Measurements from ENCODE around the gene ACTR1B. TPM values are rescaled to one million over a fixed set of nuclear protein-coding genes. Genes with fewer than 3 reads are reported as not detected.
A peak's percentile ranks its signal among the peaks of the same experiment; 100 is the strongest.
"Not testable (repeated sequence)": the region's sequence is repeated elsewhere in the genome, so short reads cannot be mapped to it uniquely, and the experiment has no call there.

Gene ACTR1B
- 88.4 TPM for polyA plus RNA-seq (2013, experiment 1 of 2)
- polyA plus RNA-seq (2013, experiment 2 of 2), result 77.1 TPM

GRCh38 chr2:97663962-97664635 lies at the start of gene ACTR1B:
Gene ACTR1B (minus strand): TSS chr2:97664044. CDS start chr2:97663890, 154 bp downstream.
- WGBS, 2 experiments (ENCODE audit: insufficient coverage in 2 of 2), result 0% methylated on average over 43 to 48 of the region's 60 CpGs
- peak within 1 kb of the TSS; percentile 99 for H3K27ac ChIP-seq (ENCODE audit: low read depth, low read length, severe bottlenecking)

GRCh38 chr2:97712693-97713295 lies 49.0 kb upstream of the ACTR1B start:
- peak overlapping the region; percentile 41 for H3K27ac ChIP-seq (ENCODE audit: low read depth, low read length, severe bottlenecking)
- H3K9me3 ChIP-seq (ENCODE audit: control insufficient read depth, low read length), result no peaks in the 10 kb centered on the region
- WGBS, 2 experiments (ENCODE audit: insufficient coverage in 2 of 2), result 88 to 90% methylated on average over 10 to 11 of the region's 11 CpGs
- no peak overlapping the region for H3K4me3 ChIP-seq (ENCODE audit: extremely low read depth, insufficient read depth, low read length, poor library complexity, severe bottlenecking)
- no peaks in the 10 kb centered on the region for H3K36me3 ChIP-seq (ENCODE audit: control insufficient read depth, insufficient read depth, low read length)
- peaks cover 45% of the 10 kb centered on the region for H3K4me1 ChIP-seq (ENCODE audit: control insufficient read depth, insufficient read depth, low read length, poor library complexity, severe bottlenecking)

More at GRCh38 chr2:97663962-97664635, at the start of gene ACTR1B:
- no peaks in the 10 kb centered on the region for H3K9me3 ChIP-seq (ENCODE audit: control insufficient read depth, low read length)
- H3K4me1 ChIP-seq (ENCODE audit: control insufficient read depth, insufficient read depth, low read length, poor library complexity, severe bottlenecking), result peaks cover 32% of the 10 kb centered on the region
- H3K4me3 ChIP-seq (ENCODE audit: extremely low read depth, insufficient read depth, low read length, poor library complexity, severe bottlenecking), result peak within 1 kb of the TSS; percentile 60
- H3K36me3 ChIP-seq (ENCODE audit: control insufficient read depth, insufficient read depth, low read length), result peaks cover 15% of the 10 kb centered on the region

DNA sequence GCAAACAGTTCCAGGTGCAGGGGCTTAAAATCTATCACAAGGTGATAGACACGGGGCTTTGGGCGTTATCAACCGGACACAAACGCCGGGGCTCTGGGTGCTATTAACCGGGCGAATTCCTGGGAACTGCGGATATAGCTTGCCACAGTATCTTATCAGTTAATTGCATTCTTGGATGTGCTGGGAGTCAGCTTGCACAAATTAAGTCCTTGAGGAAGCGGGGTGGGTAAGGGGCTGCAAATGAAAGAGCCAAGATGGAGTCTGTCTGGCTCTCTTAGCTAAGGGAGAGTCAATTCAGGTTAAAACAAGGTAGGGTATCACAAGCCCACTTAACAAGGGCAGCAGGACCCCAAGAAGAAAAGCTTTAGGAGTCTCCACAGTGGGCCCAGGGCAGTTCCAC lies 48.3 kb upstream of the ACTR1B start:
- H3K36me3 ChIP-seq (ENCODE audit: control insufficient read depth, insufficient read depth, low read length); H3K9me3 ChIP-seq (ENCODE audit: control insufficient read depth, low read length); H3K4me3 ChIP-seq (ENCODE audit: extremely low read depth, insufficient read depth, low read length, poor library complexity, severe bottlenecking): not testable (repeated sequence)
- 63 to 84% methylated on average over 9 of the region's 9 CpGs for WGBS, 2 experiments (ENCODE audit: insufficient coverage in 2 of 2)
- peaks cover 44% of the 10 kb centered on the region for H3K4me1 ChIP-seq (ENCODE audit: control insufficient read depth, insufficient read depth, low read length, poor library complexity, severe bottlenecking)
- peak overlapping the region; percentile 79 for H3K27ac ChIP-seq (ENCODE audit: low read depth, low read length, severe bottlenecking)

GRCh38 chr2:97711394-97711711 lies 47.5 kb upstream of the ACTR1B start:
- H3K4me1 ChIP-seq (ENCODE audit: control insufficient read depth, insufficient read depth, low read length, poor library complexity, severe bottlenecking), result peaks cover 39% of the 10 kb centered on the region
- H3K4me3 ChIP-seq (ENCODE audit: extremely low read depth, insufficient read depth, low read length, poor library complexity, severe bottlenecking), result no peak overlapping the region
- peak overlapping the region; percentile 79 for H3K27ac ChIP-seq (ENCODE audit: low read depth, low read length, severe bottlenecking)
- no peaks in the 10 kb centered on the region for H3K36me3 ChIP-seq (ENCODE audit: control insufficient read depth, insufficient read depth, low read length)
- H3K9me3 ChIP-seq (ENCODE audit: control insufficient read depth, low read length), result no peaks in the 10 kb centered on the region
- 94 to 100% methylated on average over 2 to 6 of the region's 6 CpGs for WGBS, 2 experiments (ENCODE audit: insufficient coverage in 2 of 2)

DNA sequence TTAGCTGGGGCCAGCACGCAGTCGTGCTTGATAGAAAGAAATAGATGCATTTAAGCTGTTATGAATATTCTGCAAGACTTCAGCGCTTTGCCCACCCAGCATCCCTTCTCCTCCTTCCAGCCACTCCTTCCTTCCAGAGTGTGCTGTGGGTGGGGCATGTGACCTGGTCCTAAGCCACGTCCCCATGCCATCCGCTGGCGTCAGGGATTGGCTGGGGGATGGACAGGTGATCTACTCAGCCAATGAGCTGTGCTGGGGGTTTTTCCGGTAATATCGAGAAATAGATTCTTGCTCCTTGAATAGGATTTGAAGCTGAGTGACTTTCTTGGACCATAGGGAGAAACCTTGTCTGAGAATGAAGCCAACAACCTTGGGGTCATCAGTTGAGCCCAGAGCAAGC lies 44.8 kb upstream of the ACTR1B start:
- no peak overlapping the region for H3K27ac ChIP-seq (ENCODE audit: low read depth, low read length, severe bottlenecking)
- H3K4me3 ChIP-seq (ENCODE audit: extremely low read depth, insufficient read depth, low read length, poor library complexity, severe bottlenecking), result no peak overlapping the region
- H3K4me1 ChIP-seq (ENCODE audit: control insufficient read depth, insufficient read depth, low read length, poor library complexity, severe bottlenecking), result peaks cover 33% of the 10 kb centered on the region
- H3K36me3 ChIP-seq (ENCODE audit: control insufficient read depth, insufficient read depth, low read length), result no peaks in the 10 kb centered on the region
- 100% methylated on average over 4 to 6 of the region's 8 CpGs for WGBS, 2 experiments (ENCODE audit: insufficient coverage in 2 of 2)
- H3K9me3 ChIP-seq (ENCODE audit: control insufficient read depth, low read length), result no peaks in the 10 kb centered on the region

GRCh38 chr2:97708048-97708380 lies 44.2 kb upstream of the ACTR1B start:
- Histone ChIP-seq H3K36me3 (ENCODE audit: control insufficient read depth, insufficient read depth, low read length) (no peaks in the 10 kb centered on the region), H3K4me3 (ENCODE audit: extremely low read depth, insufficient read depth, low read length, poor library complexity, severe bottlenecking) (no peak overlapping the region)
- WGBS, 2 experiments (ENCODE audit: insufficient coverage in 2 of 2), result 88 to 90% methylated on average over 4 of the region's 4 CpGs

DNA sequence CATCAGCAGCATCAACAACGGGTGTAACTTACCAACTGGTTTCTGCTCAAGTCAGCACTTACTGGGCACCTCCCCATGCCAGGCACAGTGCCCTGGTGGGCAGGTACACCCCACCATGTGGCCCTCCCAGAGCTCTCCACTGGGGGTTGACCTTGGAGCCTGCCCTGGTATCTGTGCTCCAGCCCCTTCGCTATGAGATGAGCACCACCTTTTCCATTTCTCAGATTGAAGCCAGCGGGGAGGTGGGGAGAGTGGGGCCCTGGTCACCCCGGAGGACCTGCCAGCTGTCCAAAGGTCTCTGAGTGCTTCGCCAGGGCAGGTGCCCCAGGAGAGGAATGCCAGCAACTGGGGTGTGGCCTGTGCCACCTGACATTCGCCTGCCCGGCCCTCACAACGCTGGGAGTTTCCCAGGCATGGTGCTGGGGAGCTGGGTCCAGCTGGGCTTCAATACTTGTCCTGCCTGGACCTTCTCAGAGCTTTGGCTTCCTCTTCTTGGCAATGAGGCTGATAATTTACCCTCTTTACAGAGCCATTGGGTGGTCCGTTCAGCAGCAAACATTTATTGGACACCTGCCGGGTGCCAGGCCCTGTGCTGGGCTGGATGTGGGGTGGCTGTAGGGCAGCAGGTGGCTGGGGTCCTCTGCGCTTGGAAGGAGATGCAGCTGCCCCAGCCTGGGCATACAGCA lies 43.7 kb upstream of the ACTR1B start:
- peaks cover 22% of the 10 kb centered on the region for H3K4me1 ChIP-seq (ENCODE audit: control insufficient read depth, insufficient read depth, low read length, poor library complexity, severe bottlenecking)
- H3K36me3 ChIP-seq (ENCODE audit: control insufficient read depth, insufficient read depth, low read length), result no peaks in the 10 kb centered on the region
- 92% methylated on average over 10 to 11 of the region's 11 CpGs for WGBS, 2 experiments (ENCODE audit: insufficient coverage in 2 of 2)
- no peaks in the 10 kb centered on the region for H3K9me3 ChIP-seq (ENCODE audit: control insufficient read depth, low read length)
- no peak overlapping the region for H3K4me3 ChIP-seq (ENCODE audit: extremely low read depth, insufficient read depth, low read length, poor library complexity, severe bottlenecking)
- H3K27ac ChIP-seq (ENCODE audit: low read depth, low read length, severe bottlenecking), result no peak overlapping the region

More at GRCh38 chr2:97708048-97708380, 44.2 kb upstream of the ACTR1B start:
- Histone ChIP-seq H3K4me1 (ENCODE audit: control insufficient read depth, insufficient read depth, low read length, poor library complexity, severe bottlenecking) (peaks cover 27% of the 10 kb centered on the region), H3K9me3 (ENCODE audit: control insufficient read depth, low read length) (no peaks in the 10 kb centered on the region), H3K27ac (ENCODE audit: low read depth, low read length, severe bottlenecking) (no peak overlapping the region)

DNA sequence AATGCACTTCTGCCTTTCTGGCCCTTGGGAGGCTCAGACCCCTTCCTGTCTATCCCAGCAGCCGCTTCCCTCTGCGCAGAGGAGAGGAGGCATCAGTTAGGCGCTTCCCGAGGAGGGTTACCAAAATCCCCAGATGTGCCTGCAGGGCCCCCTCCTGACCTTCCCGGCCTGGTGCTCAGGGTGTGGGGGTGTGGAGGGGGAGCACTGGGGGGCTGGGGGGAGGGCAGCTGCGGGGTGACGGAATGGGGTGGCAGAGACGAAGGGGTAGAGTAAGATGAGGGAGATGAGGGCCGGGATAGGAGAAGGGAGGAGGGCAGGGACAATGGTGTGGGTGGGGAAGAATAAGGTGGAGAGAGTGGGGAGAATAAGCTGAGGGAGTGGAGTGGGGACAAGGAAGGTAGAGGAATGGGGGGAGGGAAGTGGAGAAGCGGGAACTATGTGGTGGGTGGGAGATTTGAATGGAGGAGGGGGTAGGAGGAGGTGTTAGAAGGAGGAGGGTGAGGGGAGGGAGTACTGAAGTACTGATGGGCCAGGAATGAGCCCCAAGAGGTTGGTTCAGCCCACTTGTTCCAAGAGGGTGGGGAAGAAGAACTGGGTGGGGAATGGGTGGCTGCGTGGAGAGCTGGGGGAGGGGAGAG lies 43.0 kb upstream of the ACTR1B start:
- Histone ChIP-seq H3K27ac (ENCODE audit: low read depth, low read length, severe bottlenecking) (no peak overlapping the region), H3K4me1 (ENCODE audit: control insufficient read depth, insufficient read depth, low read length, poor library complexity, severe bottlenecking) (peaks cover 16% of the 10 kb centered on the region), H3K4me3 (ENCODE audit: extremely low read depth, insufficient read depth, low read length, poor library complexity, severe bottlenecking) (no peak overlapping the region), H3K9me3 (ENCODE audit: control insufficient read depth, low read length) (no peaks in the 10 kb centered on the region), H3K36me3 (ENCODE audit: control insufficient read depth, insufficient read depth, low read length) (no peaks in the 10 kb centered on the region)
- 87 to 90% methylated on average over 4 of the region's 11 CpGs for WGBS, 2 experiments (ENCODE audit: insufficient coverage in 2 of 2)

GRCh38 chr2:97706112-97706511 lies 42.3 kb upstream of the ACTR1B start:
- Histone ChIP-seq H3K27ac (ENCODE audit: low read depth, low read length, severe bottlenecking) (no peak overlapping the region), H3K4me3 (ENCODE audit: extremely low read depth, insufficient read depth, low read length, poor library complexity, severe bottlenecking) (no peak overlapping the region), H3K4me1 (ENCODE audit: control insufficient read depth, insufficient read depth, low read length, poor library complexity, severe bottlenecking) (peaks cover 9% of the 10 kb centered on the region), H3K36me3 (ENCODE audit: control insufficient read depth, insufficient read depth, low read length) (no peaks in the 10 kb centered on the region), H3K9me3 (ENCODE audit: control insufficient read depth, low read length) (no peaks in the 10 kb centered on the region)
- WGBS, 2 experiments (ENCODE audit: insufficient coverage in 2 of 2), result 99 to 100% methylated on average over 3 to 11 of the region's 13 CpGs

DNA sequence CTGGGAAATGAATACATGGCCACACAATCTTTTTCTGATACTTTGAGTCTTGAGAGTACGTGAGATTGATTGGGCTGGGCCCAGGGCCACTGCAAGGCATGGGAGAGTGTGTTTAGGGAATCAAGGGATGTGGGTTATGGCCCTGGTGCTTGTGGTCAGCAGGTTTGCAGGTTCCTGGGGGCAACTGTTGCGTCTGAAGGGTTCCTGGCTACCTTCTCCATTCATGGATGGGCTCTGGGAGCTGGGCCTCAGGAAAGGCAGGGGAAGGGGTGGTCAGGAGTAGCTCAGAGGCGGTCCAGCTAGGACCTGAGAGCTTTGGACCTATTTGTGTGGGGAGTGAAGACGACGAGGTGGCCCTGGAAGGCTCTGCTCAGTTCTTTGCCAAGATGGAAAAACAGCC lies 41.1 kb upstream of the ACTR1B start:
- Histone ChIP-seq H3K36me3 (ENCODE audit: control insufficient read depth, insufficient read depth, low read length) (no peaks in the 10 kb centered on the region), H3K4me3 (ENCODE audit: extremely low read depth, insufficient read depth, low read length, poor library complexity, severe bottlenecking) (no peak overlapping the region), H3K27ac (ENCODE audit: low read depth, low read length, severe bottlenecking) (no peak overlapping the region), H3K4me1 (ENCODE audit: control insufficient read depth, insufficient read depth, low read length, poor library complexity, severe bottlenecking) (no peaks in the 10 kb centered on the region), H3K9me3 (ENCODE audit: control insufficient read depth, low read length) (no peaks in the 10 kb centered on the region)
- 100% methylated on average over 2 of the region's 5 CpGs for WGBS, 2 experiments (ENCODE audit: insufficient coverage in 2 of 2)

Measured in mesodermal cell (in vitro differentiated cells).